ENCODE data around the gene CCDC110.

DNA sequence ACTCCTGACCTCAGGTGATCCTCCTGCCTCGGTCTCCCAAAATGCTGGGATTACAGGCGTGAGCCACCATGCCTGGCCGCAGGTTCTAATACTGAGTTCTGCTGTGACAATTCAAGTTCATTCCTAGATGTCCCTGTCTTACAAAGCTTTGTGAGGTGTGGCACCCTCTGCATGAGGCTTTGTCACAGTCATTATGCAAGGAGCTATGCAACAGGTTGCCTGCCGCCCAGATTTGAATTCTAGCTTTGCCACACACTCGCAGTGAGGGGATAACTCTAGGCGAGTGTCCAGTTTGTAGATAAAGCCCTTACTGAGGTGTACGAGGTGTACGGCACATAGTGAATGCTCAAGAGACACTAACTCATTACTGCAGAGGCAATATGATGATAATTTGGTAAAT lies 3.5 kb downstream of the CCDC110 start:
- TF ChIP-seq POLR2A (IDR thresholded peaks at IDR 0.05), result no peak
- TF ChIP-seq, protein P1, sequence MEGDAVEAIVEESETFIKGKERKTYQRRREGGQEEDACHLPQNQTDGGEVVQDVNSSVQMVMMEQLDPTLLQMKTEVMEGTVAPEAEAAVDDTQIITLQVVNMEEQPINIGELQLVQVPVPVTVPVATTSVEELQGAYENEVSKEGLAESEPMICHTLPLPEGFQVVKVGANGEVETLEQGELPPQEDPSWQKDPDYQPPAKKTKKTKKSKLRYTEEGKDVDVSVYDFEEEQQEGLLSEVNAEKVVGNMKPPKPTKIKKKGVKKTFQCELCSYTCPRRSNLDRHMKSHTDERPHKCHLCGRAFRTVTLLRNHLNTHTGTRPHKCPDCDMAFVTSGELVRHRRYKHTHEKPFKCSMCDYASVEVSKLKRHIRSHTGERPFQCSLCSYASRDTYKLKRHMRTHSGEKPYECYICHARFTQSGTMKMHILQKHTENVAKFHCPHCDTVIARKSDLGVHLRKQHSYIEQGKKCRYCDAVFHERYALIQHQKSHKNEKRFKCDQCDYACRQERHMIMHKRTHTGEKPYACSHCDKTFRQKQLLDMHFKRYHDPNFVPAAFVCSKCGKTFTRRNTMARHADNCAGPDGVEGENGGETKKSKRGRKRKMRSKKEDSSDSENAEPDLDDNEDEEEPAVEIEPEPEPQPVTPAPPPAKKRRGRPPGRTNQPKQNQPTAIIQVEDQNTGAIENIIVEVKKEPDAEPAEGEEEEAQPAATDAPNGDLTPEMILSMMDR (IDR thresholded peaks at IDR 0.05), result no peak
